Medulla oblongata (tissue), 1 donor: Measurements from ENCODE around the gene SFT2D1.
A peak's percentile ranks its signal among the peaks of the same experiment; 100 is the strongest.
"Not testable (repeated sequence)": the region's sequence is repeated elsewhere in the genome, so short reads cannot be mapped to it uniquely, and the experiment has no call there.

Experiments used
- DNase-seq: peaks from one replicate; pipeline ENCODE4 v3.0.0-alpha.2; 2015; ENCODE audit errors: extremely low spot score

SFT2D1 gene

GRCh38 chr6:166342349-166343149, at the start of gene SFT2D1:
Gene SFT2D1 (minus strand): TSS chr6:166342545. CDS start chr6:166342481, 64 bp downstream.
- peak; percentile 86 for DNase-seq

DNA sequence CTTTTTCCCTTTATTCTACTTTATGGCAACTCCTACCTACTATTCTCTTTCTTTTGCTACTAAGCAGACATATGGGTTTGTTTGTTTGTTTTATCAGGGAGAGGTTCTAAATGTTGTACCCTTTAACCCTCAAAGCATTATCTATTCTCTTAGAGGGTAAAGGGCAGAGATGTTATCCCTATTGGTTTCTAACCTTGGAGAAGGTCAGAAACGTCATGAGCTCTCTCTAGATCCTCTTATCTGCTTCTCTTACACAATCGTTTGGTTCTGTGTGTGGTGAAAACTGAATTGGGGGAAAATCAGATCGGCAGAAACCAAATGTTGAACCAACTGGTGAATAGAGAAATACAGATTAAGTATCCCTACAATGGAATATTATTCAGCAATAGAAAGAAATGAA, 46.8 kb upstream of the SFT2D1 start:
- no peak for DNase-seq

GRCh38 chr6:166388290-166389004, 46.1 kb upstream of the SFT2D1 start:
- no peak for DNase-seq

GRCh38 chr6:166387642-166388289, 45.4 kb upstream of the SFT2D1 start:
- DNase-seq, result no peak

DNA sequence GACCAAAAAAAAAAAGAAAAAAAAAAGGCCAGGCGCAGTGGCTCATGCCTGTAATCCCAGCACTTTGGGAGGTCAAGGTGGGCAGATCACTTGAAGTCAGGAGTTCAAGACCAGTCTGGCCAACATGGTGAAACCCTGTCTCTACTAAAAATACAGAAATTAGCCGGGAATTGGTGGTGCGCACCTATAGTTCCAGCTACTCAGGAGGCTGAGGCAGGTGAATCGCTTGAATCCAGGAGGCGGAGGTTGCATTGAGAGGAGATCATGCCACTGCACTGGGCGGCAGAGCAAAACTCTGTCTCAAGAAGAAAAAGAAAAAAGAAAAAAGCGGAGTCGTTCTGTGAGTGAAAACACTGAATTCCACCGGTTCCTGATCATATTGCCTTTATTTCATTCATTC, 44.8 kb upstream of the SFT2D1 start:
- not testable (repeated sequence) for DNase-seq

GRCh38 chr6:166386111-166386510, 43.8 kb upstream of the SFT2D1 start:
- DNase-seq, result no peak

GRCh38 chr6:166383802-166384363, 41.5 kb upstream of the SFT2D1 start:
- not testable (repeated sequence) for DNase-seq

GRCh38 chr6:166382933-166383801, 40.8 kb upstream of the SFT2D1 start, which contains the start of gene MPC1:
Gene MPC1 (minus strand): TSS chr6:166382940. CDS start chr6:166382876, 64 bp downstream.
- peak; percentile 96 for DNase-seq

- no peak for DNase-seq
These were observed 40.2 kb upstream of the SFT2D1 start for GRCh38 chr6:166382500-166382932.

- peak; percentile 78 for DNase-seq
These were observed 39.6 kb upstream of the SFT2D1 start for GRCh38 chr6:166381733-166382499.

DNA sequence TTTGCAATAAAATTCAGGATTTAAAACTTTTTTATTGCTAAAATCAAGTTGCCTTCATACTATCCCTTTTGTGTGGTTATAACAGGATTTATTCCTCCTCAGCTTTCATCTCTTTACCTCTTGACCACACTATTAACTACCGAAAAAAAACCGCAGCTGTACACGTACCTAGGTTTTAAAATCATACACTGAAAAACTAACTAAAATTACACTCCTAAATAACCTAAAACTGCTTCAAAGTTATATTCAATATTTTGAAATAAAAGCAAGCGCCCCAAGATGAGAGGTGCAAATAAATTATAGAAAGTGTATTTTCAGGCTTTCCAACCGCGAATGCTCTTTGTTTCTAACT, 39.0 kb upstream of the SFT2D1 start:
- no peak for DNase-seq

DNA sequence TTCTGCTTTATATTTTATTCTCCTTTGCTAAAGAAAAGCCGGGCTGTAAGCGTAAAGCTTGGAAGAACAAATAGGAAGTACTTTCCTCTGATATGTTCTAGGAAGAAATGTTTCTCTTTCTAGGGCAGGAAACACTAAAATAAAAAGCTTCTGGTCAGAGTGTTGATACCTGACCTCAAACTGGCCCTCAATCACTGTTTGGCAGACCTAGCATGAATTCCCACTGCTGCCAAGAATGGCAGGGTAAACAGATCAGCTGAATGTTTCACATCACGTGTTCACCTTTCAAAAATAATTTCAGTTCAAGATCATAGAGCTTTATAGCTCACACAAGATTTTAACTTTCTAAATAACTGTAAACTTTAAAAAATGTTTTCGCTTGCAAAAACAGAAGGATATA, 37.5 kb upstream of the SFT2D1 start:
- DNase-seq, result no peak

DNA sequence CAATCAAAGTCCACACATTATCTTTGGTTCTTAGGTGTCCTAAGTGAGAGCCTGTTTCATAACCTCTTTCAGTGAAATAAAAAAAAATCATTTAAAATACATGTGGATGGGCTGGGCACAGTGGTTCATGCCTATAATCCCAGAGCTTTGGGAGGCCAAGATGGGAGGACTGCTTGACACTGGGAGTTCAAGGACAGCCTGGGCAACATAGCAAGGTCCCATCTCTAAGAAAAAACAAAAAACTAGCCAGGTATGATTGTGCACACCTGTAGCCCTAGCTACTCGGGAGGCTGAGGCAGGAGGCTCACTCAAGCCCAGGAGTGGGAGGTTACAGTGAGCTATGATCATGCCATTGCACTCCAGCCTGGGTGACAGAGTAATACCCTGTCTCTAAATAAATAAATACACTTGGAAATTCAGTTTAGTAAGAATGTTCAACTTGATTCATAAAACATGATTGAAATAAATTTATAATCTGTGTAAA, 36.8 kb upstream of the SFT2D1 start:
- no peak for DNase-seq

DNA sequence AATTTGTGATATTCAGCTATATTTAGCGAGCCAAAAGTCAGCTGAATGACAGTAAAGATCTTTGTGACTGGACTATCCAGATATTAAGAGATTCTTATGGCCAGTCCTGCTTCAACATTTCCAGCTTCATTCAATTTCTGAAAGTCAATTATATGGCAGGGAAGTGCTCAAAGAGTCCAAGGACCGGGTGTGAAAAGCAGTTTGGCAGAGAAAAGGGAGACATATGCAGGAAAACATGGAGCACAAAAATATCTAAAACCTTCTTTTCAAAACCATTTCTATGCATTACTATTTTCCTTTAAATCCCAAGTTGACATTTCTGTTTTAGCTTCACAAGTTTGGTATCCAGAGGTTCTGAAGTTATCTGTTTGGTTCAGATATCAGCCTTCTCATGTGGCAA, 35.4 kb upstream of the SFT2D1 start:
- DNase-seq, result no peak

DNA sequence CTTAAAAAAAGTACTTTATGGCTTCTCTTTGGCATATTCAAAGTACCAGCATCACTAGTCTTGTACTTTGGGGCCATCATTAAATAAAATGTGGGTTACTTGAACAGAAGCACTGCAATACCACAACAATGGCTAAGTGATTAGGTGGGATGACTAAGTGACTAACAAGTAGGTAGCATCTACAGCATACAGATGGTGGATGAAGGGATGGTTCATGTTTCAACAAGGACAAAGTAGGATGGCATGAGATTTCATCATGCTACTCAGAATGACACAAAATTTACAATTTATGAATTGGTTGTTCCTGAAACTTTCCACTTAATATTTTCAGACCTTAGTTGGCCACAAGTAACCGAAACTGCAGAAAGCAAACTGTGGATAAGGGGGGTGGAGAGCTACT, 32.7 kb upstream of the SFT2D1 start:
- DNase-seq, result no peak

- DNase-seq, result no peak
These were observed 28.1 kb upstream of the SFT2D1 start for GRCh38 chr6:166370489-166370888.

DNA sequence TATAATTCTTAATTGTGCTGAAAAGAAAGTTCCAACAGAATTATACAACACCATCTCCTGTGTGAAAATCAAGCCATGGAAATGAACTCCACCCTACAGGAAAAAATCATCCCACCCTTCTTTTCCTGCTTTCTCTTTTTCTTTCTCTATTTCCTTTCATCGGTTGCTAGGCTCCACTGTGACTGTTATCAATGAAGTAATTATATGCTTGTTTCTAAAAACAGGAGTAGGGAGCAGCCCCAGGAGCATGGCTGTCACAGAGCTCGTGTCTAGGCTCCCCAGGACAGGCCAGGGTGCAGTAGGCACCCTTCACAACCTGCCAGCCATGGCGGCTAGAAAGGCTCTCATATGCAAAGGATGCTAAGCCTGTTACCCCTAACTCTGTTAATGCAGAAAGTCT, 27.4 kb upstream of the SFT2D1 start:
- DNase-seq, result no peak

DNA sequence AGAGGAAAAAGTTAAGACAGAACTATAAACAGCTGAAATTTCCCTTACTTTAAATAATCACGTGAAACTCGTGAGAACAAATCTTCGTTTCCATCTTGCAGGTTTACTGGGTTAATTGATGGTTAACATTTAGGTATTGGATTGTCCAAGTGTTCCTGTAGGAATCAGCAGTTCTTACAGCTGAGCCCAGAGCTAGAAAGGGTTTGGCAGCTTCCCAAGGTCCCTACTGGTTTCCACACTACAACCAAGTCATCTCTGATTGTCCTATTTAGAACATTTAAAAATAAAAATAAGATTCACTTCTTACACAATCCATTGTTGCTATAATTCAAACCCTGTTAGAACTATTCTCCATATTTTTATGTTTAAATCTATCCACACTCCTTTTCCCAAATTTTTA, 24.6 kb upstream of the SFT2D1 start:
- DNase-seq, result no peak

DNA sequence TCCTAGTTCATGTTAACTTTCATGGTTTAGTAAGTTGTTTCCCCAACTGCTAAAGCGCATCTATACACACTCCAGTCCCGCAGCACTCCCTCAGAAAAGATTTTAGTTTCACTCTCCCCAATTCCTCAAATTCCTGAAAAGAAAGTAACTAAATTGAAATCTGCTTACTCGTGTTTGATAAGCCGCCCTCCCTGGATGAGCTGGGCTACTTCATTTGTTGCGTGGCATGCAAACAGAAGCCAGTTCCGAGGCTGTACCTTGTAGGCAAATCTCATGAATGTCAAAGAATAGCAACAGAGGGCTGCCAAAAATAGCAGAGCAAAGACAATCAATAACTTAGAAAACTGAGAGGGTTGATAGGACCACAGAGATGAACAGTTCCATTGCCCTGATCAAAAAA, 23.5 kb upstream of the SFT2D1 start:
- DNase-seq, result no peak

DNA sequence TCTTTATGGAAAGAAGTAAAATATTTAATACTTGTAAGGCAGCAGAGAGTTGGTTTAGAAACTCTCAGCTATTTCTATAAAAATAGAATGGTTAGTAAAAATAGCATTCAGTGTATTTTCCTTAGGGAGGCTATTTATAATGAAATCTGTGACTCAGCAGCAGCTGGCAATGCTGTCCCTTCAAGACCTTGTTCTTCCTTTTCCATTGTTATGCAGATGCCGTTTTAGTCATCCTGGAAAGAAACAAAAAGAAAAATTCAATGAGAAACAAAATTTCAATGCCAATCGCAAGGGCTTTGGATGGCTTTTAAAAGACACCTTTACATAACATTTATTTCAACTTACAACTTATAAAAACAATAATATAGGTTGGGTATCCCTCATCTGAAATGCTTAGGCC, 22.9 kb upstream of the SFT2D1 start:
- peak; percentile 66 for DNase-seq
